Measurements from ENCODE around the gene MGST1.

- TF ChIP-seq POLR2A (IDR thresholded peaks at IDR 0.05; ENCODE audit: low read depth) (no peak), CTCF (IDR thresholded peaks at IDR 0.05) (no peak), EP300 (IDR thresholded peaks at IDR 0.05) (no peak)
These were observed 11.4 kb downstream of the MGST1 start for GRCh38 chr12:16358878-16359277.
